HepG2 (cell line): ENCODE measurements around the gene PLCB4. TPM values are rescaled to one million over a fixed set of nuclear protein-coding genes. Genes with fewer than 3 reads are reported as not detected.

Source experiments
- ATAC-seq: fragments of 200-7000 bp; cut with Tn5 transposase; 3 replicates; pipeline ENCODE4 v1.9.1; 2020; ENCODE audit warnings: mild to moderate bottlenecking, moderate library complexity
- BruUV-seq: library from RNA; stranded (reverse); fragments of 400-500 nt; replicated peaks from 2 replicates; lab custom pipeline; 2021; lab: Mats Ljungman, UMichigan
- CTCF ChIA-PET: fragments of 300-600 bp; formaldehyde crosslinking; extraction: SDS; loops from one replicate; lab custom pipeline; 2021; ENCODE audit warnings: low total read pairs, inconsistent platforms, low intra/inter-chr PET ratio; lab: Yijun Ruan, JAX
- POLR2A ChIA-PET: fragments of 350-600 bp; sonication (Branson Sonifier 250); formaldehyde crosslinking; loops from one replicate; lab custom pipeline; 2020; ENCODE audit warnings: antibody characterized with exemption, inconsistent platforms; lab: Yijun Ruan, JAX
- DNase-seq: peaks from one replicate; pipeline ENCODE4 v3.0.0-alpha.2; 2015; ENCODE audit warnings: low spot score
- FAIRE-seq: peaks from 3 replicates; lab custom pipeline; 2011; peaks lifted over from hg19 to GRCh38; lab: Jason Lieb, UNC
- H2AFZ ChIP-seq: one replicate; pipeline ENCODE4 v1.6.1; 2011; ENCODE audit warnings: low read length, inconsistent platforms
- H3K27ac ChIP-seq: fragments of 300-600 bp; 3 replicates; pipeline ENCODE4 v1.8.0; 2011; ENCODE audit warnings: mixed run types, mild to moderate bottlenecking, mixed read lengths, low read length, inconsistent platforms; ENCODE audit not compliant: insufficient read depth; ENCODE audit errors: extremely low read length
- H3K27me3 ChIP-seq, 2 experiments: fragments of 200-600 bp in 1 of 2; 2 replicates in 1 of 2; 3 replicates in 1 of 2; pipeline versions ENCODE4 v1.6.0 to v1.8.0; 2011; ENCODE audit warnings: low read length in 2 of 2, mild to moderate bottlenecking in 2 of 2, moderate library complexity in 2 of 2, inconsistent platforms in 1 of 2; ENCODE audit not compliant: insufficient read depth in 2 of 2, control insufficient read depth in 1 of 2
- H3K36me3 ChIP-seq, 2 experiments: fragments of 200-600 bp in 1 of 2; replicated peaks in 1 of 2; 2 replicates in 1 of 2; 3 replicates in 1 of 2; pipeline versions ENCODE4 v1.5.1 to v1.8.0; 2011; ENCODE audit warnings: low read length in 2 of 2, inconsistent platforms in 1 of 2; ENCODE audit not compliant: insufficient read depth in 2 of 2, control insufficient read depth in 1 of 2
- H3K4me1 ChIP-seq: 2 replicates; pipeline ENCODE4 v1.5.1; 2012; ENCODE audit warnings: low read length, inconsistent platforms; ENCODE audit not compliant: insufficient read depth
- H3K4me2 ChIP-seq: 2 replicates; pipeline ENCODE4 v1.6.0; 2011; ENCODE audit warnings: low read depth, low read length, inconsistent platforms
- H3K4me3 ChIP-seq, 3 experiments: fragments of 200-600 bp in 1 of 3; sonication (generic), shearing (Covaris generic) in 1 of 3; replicated peaks in 1 of 3; 2 replicates each; pipeline ENCODE4 v1.5.1; 2011 to 2016; ENCODE audit warnings: low read length in 3 of 3, inconsistent platforms in 2 of 3, low read depth in 2 of 3, mild to moderate bottlenecking in 2 of 3, control low read depth in 1 of 3, mixed read lengths in 1 of 3; ENCODE audit not compliant: insufficient read depth in 1 of 3
- H3K79me2 ChIP-seq: one replicate; pipeline ENCODE4 v1.6.1; 2011; ENCODE audit warnings: low read length, inconsistent platforms; ENCODE audit not compliant: insufficient read depth
- H3K9ac ChIP-seq: 2 replicates; pipeline ENCODE4 v1.6.0; 2011; ENCODE audit warnings: mild to moderate bottlenecking, low read depth, low read length, inconsistent platforms; ENCODE audit not compliant: insufficient read depth
- H3K9me3 ChIP-seq: 2 replicates; pipeline ENCODE4 v1.5.1; 2012; ENCODE audit warnings: mild to moderate bottlenecking, low read length
- H4K20me1 ChIP-seq: 2 replicates; pipeline ENCODE4 v1.6.0; 2011; ENCODE audit warnings: inconsistent platforms, mild to moderate bottlenecking, low read length, moderate library complexity; ENCODE audit not compliant: insufficient read depth
- ETS1 ChIP-seq: sonication (generic); formaldehyde crosslinking; IDR thresholded peaks from 2 replicates; pipeline ENCODE4 v1.4.0; 2020; ENCODE audit warnings: missing genetic modification reagents
- GFI1 ChIP-seq: sonication (generic); formaldehyde crosslinking; IDR thresholded peaks from 2 replicates; pipeline ENCODE4 v1.5.0; 2020; ENCODE audit warnings: missing genetic modification reagents, mild to moderate bottlenecking, borderline replicate concordance
- IRX3 ChIP-seq: sonication (generic); formaldehyde crosslinking; IDR thresholded peaks from 2 replicates; pipeline ENCODE4 v1.8.1; 2023; ENCODE audit warnings: mild to moderate bottlenecking, low read depth, missing genetic modification reagents, borderline replicate concordance
- MATR3 ChIP-seq: sonication (generic); formaldehyde crosslinking; IDR thresholded peaks from 2 replicates; pipeline ENCODE4 v1.4.0; 2020; ENCODE audit warnings: missing genetic modification reagents
- MED8 ChIP-seq: sonication (generic); formaldehyde crosslinking; IDR thresholded peaks from 2 replicates; pipeline ENCODE4 v1.8.1; 2023; ENCODE audit warnings: mild to moderate bottlenecking, missing genetic modification reagents; ENCODE audit not compliant: insufficient replicate concordance
- MXD3 ChIP-seq: IDR thresholded peaks from 2 replicates; pipeline ENCODE4 v1.6.1; 2016; ENCODE audit warnings: mild to moderate bottlenecking, missing biosample characterization, missing genetic modification reagents
- RFXAP ChIP-seq: sonication (generic); formaldehyde crosslinking; IDR thresholded peaks from 2 replicates; pipeline ENCODE4 v1.4.0; 2020; ENCODE audit warnings: missing genetic modification reagents, borderline replicate concordance
- ZBTB3 ChIP-seq: sonication (generic); formaldehyde crosslinking; IDR thresholded peaks from 2 replicates; pipeline ENCODE4 v1.4.0; 2020; ENCODE audit warnings: low read depth, mild to moderate bottlenecking, moderate library complexity, missing genetic modification reagents, borderline replicate concordance
- ZNF3 ChIP-seq: IDR thresholded peaks from 2 replicates; pipeline ENCODE4 v1.7.0; 2017; ENCODE audit warnings: inconsistent platforms
- ZNF318 ChIP-seq: sonication (generic); formaldehyde crosslinking; IDR thresholded peaks from 2 replicates; pipeline ENCODE4 v1.4.0; 2020; ENCODE audit warnings: mild to moderate bottlenecking, missing genetic modification reagents
- ZNF598 ChIP-seq: sonication (generic); formaldehyde crosslinking; IDR thresholded peaks from 2 replicates; pipeline ENCODE4 v1.5.1; 2020; ENCODE audit warnings: mild to moderate bottlenecking, missing genetic modification reagents, borderline replicate concordance
- ZNF652 ChIP-seq: IDR thresholded peaks from 2 replicates; pipeline ENCODE4 v1.6.1; 2016; ENCODE audit warnings: low read depth, borderline replicate concordance
- WGBS: methylation state at CpG from one replicate; pipeline ENCODE4 v1.1.6; 2017; ENCODE audit warnings: low lambda C conversion rate; 5-methylcytosine and 5-hydroxymethylcytosine counted together
- in situ Hi-C: cut with HindIII; loops from 2 replicates; pipeline ENCODE4 v1.10.0; 2017; ENCODE audit warnings: low pct_unique_long_range_greater_than_20kb; ENCODE audit not compliant: extremely low pct_ligation_motif_present
- intact Hi-C: fragments of 100-400 bp; cut with micrococcal nuclease; formaldehyde crosslinking; loops from one replicate; pipeline ENCODE4 v1.10.0; 2022; ENCODE audit not compliant: unreplicated experiment
- polyA plus RNA-seq, 8 experiments: library from polyadenylated mRNA; depleted of rRNA in 3 of 8; stranded (reverse) in 7 of 8; unstranded in 1 of 8; fragments of >200 nt; fragmentation: Illumina TruSeq in 4 of 8; extraction: Trizol in 4 of 8; gene quantifications; 2 replicates each; pipeline versions ENCODE4 v1.2.1 to v1.2.3, GENCODE V29; 2011 to 2016; ENCODE audit warnings: low read depth in 4 of 8, missing spikeins in 1 of 8, mixed read lengths in 1 of 8; ENCODE audit not compliant: insufficient read depth in 1 of 8
- total RNA-seq, 5 experiments: library from RNA; depleted of rRNA; stranded (reverse); fragments of >200 nt; fragmentation: Illumina TruSeq; extraction: Trizol; gene quantifications; 2 replicates each; pipeline ENCODE4 v1.2.3, GENCODE V29; 2016; ENCODE audit warnings: low read depth in 1 of 5
- TF ChIP-seq, protein P1 (sequence below): sonication (generic); formaldehyde crosslinking; conservative IDR thresholded peaks from 2 replicates; pipeline ENCODE4 v1.4.0; 2020; ENCODE audit warnings: missing genetic modification reagents

PLCB4 gene
- total and polyA plus RNA-seq, 2 of the 13 experiments (the other 11 are each of a cell fraction or from before 2014, with no cell fraction given), result 0.01 TPM; not detected in 1

GRCh38 chr20:9202420-9203080 lies 133.7 kb downstream of the PLCB4 start:
- POLR2A ChIA-PET, result no interaction called here
- FAIRE-seq (no peak), ATAC-seq (no peak), DNase-seq (no peak)
- H3K27ac ChIP-seq, result no peak overlapping the region
- intact Hi-C loops, result no loop called here
- H3K9ac ChIP-seq, result no peak overlapping the region
- no peaks in the 10 kb centered on the region for H3K27me3 ChIP-seq
- CTCF ChIA-PET, result no interaction called here
- in situ Hi-C loops, result no loop called here
- no TSS peak for BruUV-seq
- H3K79me2 ChIP-seq, result no peaks in the 10 kb centered on the region
- H3K4me1 ChIP-seq, result no peaks in the 10 kb centered on the region
- WGBS, result 20% methylated on average over 3 of the region's 3 CpGs
- no peak overlapping the region for H3K4me3 ChIP-seq
- no peak overlapping the region for H3K4me2 ChIP-seq
- H4K20me1 ChIP-seq, result no peaks in the 10 kb centered on the region
- no peaks in the 10 kb centered on the region for H3K36me3 ChIP-seq
- no peaks in the 10 kb centered on the region for H3K9me3 ChIP-seq
- H2AFZ ChIP-seq, result no peak overlapping the region
- TF ChIP-seq IRX3 (CRISPR knock-in tag) (no peak), ZBTB3 (CRISPR knock-in tag) (no peak), MATR3 (CRISPR knock-in tag) (no peak), RFXAP (CRISPR knock-in tag) (no peak), MED8 (CRISPR knock-in tag) (no peak), ZNF598 (CRISPR knock-in tag) (no peak), ZNF318 (CRISPR knock-in tag) (no peak), ZNF3 (CRISPR knock-in tag) (no peak), GFI1 (CRISPR knock-in tag) (no peak), ETS1 (CRISPR knock-in tag) (no peak), MXD3 (no peak), ZNF652 (CRISPR knock-in tag) (no peak)
- TF ChIP-seq, protein P1, sequence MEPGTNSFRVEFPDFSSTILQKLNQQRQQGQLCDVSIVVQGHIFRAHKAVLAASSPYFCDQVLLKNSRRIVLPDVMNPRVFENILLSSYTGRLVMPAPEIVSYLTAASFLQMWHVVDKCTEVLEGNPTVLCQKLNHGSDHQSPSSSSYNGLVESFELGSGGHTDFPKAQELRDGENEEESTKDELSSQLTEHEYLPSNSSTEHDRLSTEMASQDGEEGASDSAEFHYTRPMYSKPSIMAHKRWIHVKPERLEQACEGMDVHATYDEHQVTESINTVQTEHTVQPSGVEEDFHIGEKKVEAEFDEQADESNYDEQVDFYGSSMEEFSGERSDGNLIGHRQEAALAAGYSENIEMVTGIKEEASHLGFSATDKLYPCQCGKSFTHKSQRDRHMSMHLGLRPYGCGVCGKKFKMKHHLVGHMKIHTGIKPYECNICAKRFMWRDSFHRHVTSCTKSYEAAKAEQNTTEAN, result no peak
